HG03159 (cell line): ENCODE results near the gene SLC25A18.

ENCODE experiments used
- ATAC-seq: cut with Tn5 transposase; IDR thresholded peaks from one replicate; pipeline ENCODE4 v1.9.1; 2021; ENCODE audit warnings: mild to moderate bottlenecking, moderate library complexity; ENCODE audit not compliant: unreplicated experiment

The SLC25A18 gene

GRCh38 chr22:17569971-17570511 is 6.7 kb downstream of the SLC25A18 start:
- ATAC-seq, result no peak

- ATAC-seq, result no peak
Observed at GRCh38 chr22:17570851-17571631, 7.7 kb downstream of the SLC25A18 start.

- ATAC-seq, result no peak
Observed at GRCh38 chr22:17575151-17575550, 11.9 kb downstream of the SLC25A18 start.

- no peak for ATAC-seq
Observed at GRCh38 chr22:17575681-17576080, 12.4 kb downstream of the SLC25A18 start.

- ATAC-seq, result no peak
Observed at GRCh38 chr22:17576470-17576869, 13.2 kb downstream of the SLC25A18 start.

GRCh38 chr22:17578136-17578754 is 14.9 kb downstream of the SLC25A18 start:
- no peak for ATAC-seq

GRCh38 chr22:17579535-17579981 is 16.3 kb downstream of the SLC25A18 start:
- ATAC-seq, result no peak

GRCh38 chr22:17580441-17581031 is 17.2 kb downstream of the SLC25A18 start:
- no peak for ATAC-seq

- no peak for ATAC-seq
Observed at GRCh38 chr22:17581056-17581455, 17.8 kb downstream of the SLC25A18 start.

GRCh38 chr22:17581631-17582030 is 18.3 kb downstream of the SLC25A18 start:
- no peak for ATAC-seq

GRCh38 chr22:17583151-17583550 is 19.9 kb downstream of the SLC25A18 start:
- ATAC-seq, result no peak

- ATAC-seq, result no peak
Observed at GRCh38 chr22:17586831-17587440, 23.6 kb downstream of the SLC25A18 start.

GRCh38 chr22:17587629-17588028 is 24.3 kb downstream of the SLC25A18 start:
- ATAC-seq, result no peak

- no peak for ATAC-seq
Observed at GRCh38 chr22:17588606-17589005, 25.3 kb downstream of the SLC25A18 start.

GRCh38 chr22:17589810-17590375 is 26.6 kb downstream of the SLC25A18 start:
- no peak for ATAC-seq

- ATAC-seq, result no peak
Observed at GRCh38 chr22:17590586-17590985, 27.3 kb downstream of the SLC25A18 start.

- no peak for ATAC-seq
Observed at GRCh38 chr22:17592201-17592600, 28.9 kb downstream of the SLC25A18 start.

- no peak for ATAC-seq
Observed at GRCh38 chr22:17596226-17596625, 32.9 kb downstream of the SLC25A18 start.

- ATAC-seq, result no peak
Observed at GRCh38 chr22:17597217-17597616, 33.9 kb downstream of the SLC25A18 start.

GRCh38 chr22:17598318-17598717 is 35.0 kb downstream of the SLC25A18 start:
- ATAC-seq, result no peak

GRCh38 chr22:17601031-17601430 is 37.7 kb downstream of the SLC25A18 start:
- no peak for ATAC-seq
